GM23338 (cell line): ENCODE results near the gene SH3PXD2B. TPM values are rescaled to one million over a fixed set of nuclear protein-coding genes. Genes with fewer than 3 reads are reported as not detected.
A peak's percentile ranks its signal among the peaks of the same experiment; 100 is the strongest.

Experiments
- ATAC-seq: fragments of 200-7000 bp; cut with Tn5 transposase; 3 replicates; pipeline ENCODE4 v1.9.1; 2020
- DNase-seq: peaks from one replicate; pipeline ENCODE4 v3.0.0-alpha.2; 2015; ENCODE audit warnings: low spot score
- H2AFZ ChIP-seq: fragments of 200-600 bp; sonication (generic); 2 replicates; pipeline ENCODE4 v1.8.0; 2016; ENCODE audit warnings: antibody characterized with exemption, mild to moderate bottlenecking, moderate library complexity
- H3F3A ChIP-seq: fragments of 200-600 bp; sonication (generic); replicated peaks from 2 replicates; pipeline ENCODE4 v1.8.0; 2017; ENCODE audit warnings: antibody characterized with exemption, mixed run types, low read depth
- H3K27ac ChIP-seq: fragments of 200-600 bp; sonication (generic); 2 replicates; pipeline ENCODE4 v1.6.1; 2016; ENCODE audit warnings: low read depth
- H3K27me3 ChIP-seq: fragments of 200-600 bp; sonication (generic); 2 replicates; pipeline ENCODE4 v1.8.0; 2016; ENCODE audit warnings: mild to moderate bottlenecking, mixed run types, moderate library complexity; ENCODE audit not compliant: insufficient read depth
- H3K36me3 ChIP-seq: fragments of 200-600 bp; sonication (generic); 2 replicates; pipeline ENCODE4 v1.8.0; 2016; ENCODE audit warnings: mild to moderate bottlenecking; ENCODE audit not compliant: insufficient read depth
- H3K4me1 ChIP-seq: fragments of 200-600 bp; sonication (generic); 2 replicates; pipeline ENCODE4 v1.8.0; 2016; ENCODE audit warnings: mild to moderate bottlenecking, moderate library complexity; ENCODE audit not compliant: insufficient read depth
- H3K4me2 ChIP-seq: fragments of 200-600 bp; sonication (generic); 2 replicates; pipeline ENCODE4 v1.7.1; 2017; ENCODE audit warnings: mixed run types
- H3K4me3 ChIP-seq: fragments of 200-600 bp; sonication (generic); 2 replicates; pipeline ENCODE4 v1.6.1; 2016; ENCODE audit warnings: mixed run types
- H3K79me2 ChIP-seq: fragments of 200-600 bp; sonication (generic); replicated peaks from 2 replicates; pipeline ENCODE4 v1.8.0; 2017; ENCODE audit warnings: mild to moderate bottlenecking; ENCODE audit not compliant: insufficient read depth
- H3K9me2 ChIP-seq: fragments of 200-600 bp; sonication (generic); 2 replicates; pipeline ENCODE4 v1.8.0; 2017; ENCODE audit not compliant: insufficient read depth
- H4K20me1 ChIP-seq: fragments of 200-600 bp; sonication (generic); replicated peaks from 2 replicates; pipeline ENCODE4 v1.8.0; 2017; ENCODE audit warnings: mild to moderate bottlenecking; ENCODE audit not compliant: insufficient read depth
- H3K27ac Mint-ChIP-seq: 2 replicates; pipeline ENCODE4 v1.8.0; 2020; ENCODE audit warnings: inconsistent platforms, mild to moderate bottlenecking, moderate library complexity, mixed read lengths
- H3K27me3 Mint-ChIP-seq: 3 replicates; pipeline ENCODE4 v1.8.0; 2022; ENCODE audit warnings: low read depth, mild to moderate bottlenecking, moderate library complexity, mixed read lengths, inconsistent platforms; ENCODE audit not compliant: insufficient read depth, poor library complexity
- H3K36me3 Mint-ChIP-seq: 3 replicates; pipeline ENCODE4 v1.8.0; 2021; ENCODE audit warnings: low read depth, mild to moderate bottlenecking, inconsistent platforms, moderate library complexity, mixed read lengths
- H3K4me1 Mint-ChIP-seq: 3 replicates; pipeline ENCODE4 v1.8.0; 2020; ENCODE audit warnings: mild to moderate bottlenecking, inconsistent platforms, mixed read lengths
- H3K4me3 Mint-ChIP-seq: 3 replicates; pipeline ENCODE4 v1.8.0; 2021; ENCODE audit warnings: moderate library complexity, mild to moderate bottlenecking, inconsistent platforms, mixed read lengths
- H3K9me3 Mint-ChIP-seq: 3 replicates; pipeline ENCODE4 v1.8.0; 2020; ENCODE audit warnings: moderate library complexity, mild to moderate bottlenecking, inconsistent platforms, mixed read lengths
- CREB1 ChIP-seq: fragments of 250-450 bp; sonication (Bioruptor Pico); IDR thresholded peaks from 2 replicates; pipeline ENCODE4 v1.5.0; 2020; ENCODE audit warnings: low read depth, mild to moderate bottlenecking, moderate library complexity
- EZH2phosphoT487 ChIP-seq: fragments of 200-600 bp; sonication (generic); IDR thresholded peaks from one replicate; pipeline ENCODE4 v1.8.1; 2018; ENCODE audit warnings: antibody characterized with exemption; ENCODE audit not compliant: unreplicated experiment
- JUNB ChIP-seq: IDR thresholded peaks from one replicate; pipeline ENCODE4 v1.6.1; 2016; ENCODE audit warnings: antibody characterized with exemption; ENCODE audit not compliant: unreplicated experiment
- NANOG ChIP-seq: IDR thresholded peaks from 2 replicates; pipeline ENCODE4 v1.6.1; 2016; ENCODE audit warnings: antibody characterized with exemption, borderline replicate concordance
- POLR2AphosphoS5 ChIP-seq: IDR thresholded peaks from 2 replicates; pipeline ENCODE4 v1.6.1; 2016; ENCODE audit warnings: antibody characterized with exemption, low read depth
- STAT1 ChIP-seq: IDR thresholded peaks from one replicate; pipeline ENCODE4 v1.6.1; 2016; ENCODE audit warnings: antibody characterized with exemption; ENCODE audit not compliant: unreplicated experiment
- ZNF331 ChIP-seq: fragments of 250-450 bp; sonication (Bioruptor Pico); IDR thresholded peaks from 2 replicates; pipeline ENCODE4 v1.5.0; 2020; ENCODE audit warnings: low read depth, mild to moderate bottlenecking, moderate library complexity
- polyA plus RNA-seq: library from polyadenylated mRNA; unstranded; fragments of >200 nt; fragmentation: Nextera tagmentation; extraction: Ambion mirVana; gene quantifications from 2 replicates; pipeline ENCODE4 v1.2.1, GENCODE V29; 2016
- total RNA-seq: library from RNA; depleted of rRNA; stranded (reverse); fragments of >200 nt; shearing (Covaris generic); gene quantifications from 2 replicates; pipeline ENCODE4 v1.2.3, GENCODE V29; 2014
- TF ChIP-seq, protein P1 (sequence below): fragments of 250-450 bp; sonication (Bioruptor Pico); IDR thresholded peaks from 2 replicates; pipeline ENCODE4 v1.5.0; 2020; ENCODE audit warnings: mild to moderate bottlenecking, moderate library complexity
- TF ChIP-seq, protein P2 (sequence below), 2 experiments: fragments of 200-600 bp in 1 of 2; sonication (generic) in 1 of 2; conservative IDR thresholded peaks; 2 replicates each; pipeline versions ENCODE4 v1.5.1 to v1.6.1; 2016 to 2017; ENCODE audit warnings: antibody characterized with exemption in 2 of 2, low read depth in 2 of 2, mild to moderate bottlenecking in 2 of 2, moderate library complexity in 1 of 2
- TF ChIP-seq, protein P3 (sequence below): IDR thresholded peaks from 2 replicates; pipeline ENCODE4 v1.6.1; 2016; ENCODE audit warnings: antibody characterized with exemption

Gene SH3PXD2B
- total and polyA plus RNA-seq, 2 experiments from 2014 or later, result 40.2 to 52.5 TPM

DNA sequence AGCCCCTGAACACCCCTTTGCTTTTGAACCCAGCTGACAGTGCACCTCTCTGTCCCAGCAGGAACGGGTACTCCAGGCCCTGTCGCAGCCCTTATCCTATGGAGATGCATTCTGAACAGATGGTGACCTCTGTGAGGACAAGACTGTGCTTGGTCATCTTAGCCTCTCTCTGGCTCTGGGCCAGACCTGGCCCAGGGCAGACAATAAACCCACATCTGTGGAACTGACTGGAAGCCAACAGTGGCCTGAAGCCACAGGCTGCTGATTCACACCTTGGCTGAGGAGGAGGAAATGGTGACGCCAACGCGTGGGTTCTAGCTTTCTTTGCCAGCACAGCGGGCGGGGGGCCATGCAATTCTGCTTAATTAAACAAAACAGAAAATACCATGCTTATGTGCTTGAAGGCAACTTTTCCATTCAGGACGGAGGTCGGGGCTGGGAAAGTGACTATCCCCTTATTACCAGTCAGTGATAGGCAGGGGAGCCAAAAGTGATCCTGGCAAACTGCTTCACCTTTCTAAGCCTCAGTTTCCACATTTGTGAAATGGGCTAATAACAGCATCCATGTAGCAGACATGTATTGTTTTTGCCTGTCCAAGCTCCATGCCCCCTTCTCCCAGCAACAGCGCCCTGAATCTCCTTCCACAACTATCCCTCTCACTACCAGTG, 10.8 kb downstream of the SH3PXD2B start:
- peaks cover 65% of the 10 kb centered on the region for H4K20me1 ChIP-seq
- H3K79me2 ChIP-seq, result peaks cover 81% of the 10 kb centered on the region
- Mint-ChIP-seq H3K27ac (peak overlapping the region; percentile 55), H3K4me3 (no peak overlapping the region), H3K36me3 (no peaks in the 10 kb centered on the region), H3K4me1 (peaks cover 24% of the 10 kb centered on the region), H3K27me3 (peaks cover 5% of the 10 kb centered on the region), H3K9me3 (no peaks in the 10 kb centered on the region)
- no peak overlapping the region for H3K4me2 ChIP-seq
- ATAC-seq (no peak), DNase-seq (no peak)
- no peaks in the 10 kb centered on the region for H3K36me3 ChIP-seq
- H3K27ac ChIP-seq, result no peak overlapping the region
- no peaks in the 10 kb centered on the region for H3K27me3 ChIP-seq
- peaks cover 13% of the 10 kb centered on the region for H3K4me1 ChIP-seq
- no peaks in the 10 kb centered on the region for H3F3A ChIP-seq
- no peak overlapping the region for H2AFZ ChIP-seq
- no peaks in the 10 kb centered on the region for H3K9me2 ChIP-seq
- no peak overlapping the region for H3K4me3 ChIP-seq
- TF ChIP-seq EZH2phosphoT487, result no peak
- no peak for TF ChIP-seq STAT1
- TF ChIP-seq, protein P1, sequence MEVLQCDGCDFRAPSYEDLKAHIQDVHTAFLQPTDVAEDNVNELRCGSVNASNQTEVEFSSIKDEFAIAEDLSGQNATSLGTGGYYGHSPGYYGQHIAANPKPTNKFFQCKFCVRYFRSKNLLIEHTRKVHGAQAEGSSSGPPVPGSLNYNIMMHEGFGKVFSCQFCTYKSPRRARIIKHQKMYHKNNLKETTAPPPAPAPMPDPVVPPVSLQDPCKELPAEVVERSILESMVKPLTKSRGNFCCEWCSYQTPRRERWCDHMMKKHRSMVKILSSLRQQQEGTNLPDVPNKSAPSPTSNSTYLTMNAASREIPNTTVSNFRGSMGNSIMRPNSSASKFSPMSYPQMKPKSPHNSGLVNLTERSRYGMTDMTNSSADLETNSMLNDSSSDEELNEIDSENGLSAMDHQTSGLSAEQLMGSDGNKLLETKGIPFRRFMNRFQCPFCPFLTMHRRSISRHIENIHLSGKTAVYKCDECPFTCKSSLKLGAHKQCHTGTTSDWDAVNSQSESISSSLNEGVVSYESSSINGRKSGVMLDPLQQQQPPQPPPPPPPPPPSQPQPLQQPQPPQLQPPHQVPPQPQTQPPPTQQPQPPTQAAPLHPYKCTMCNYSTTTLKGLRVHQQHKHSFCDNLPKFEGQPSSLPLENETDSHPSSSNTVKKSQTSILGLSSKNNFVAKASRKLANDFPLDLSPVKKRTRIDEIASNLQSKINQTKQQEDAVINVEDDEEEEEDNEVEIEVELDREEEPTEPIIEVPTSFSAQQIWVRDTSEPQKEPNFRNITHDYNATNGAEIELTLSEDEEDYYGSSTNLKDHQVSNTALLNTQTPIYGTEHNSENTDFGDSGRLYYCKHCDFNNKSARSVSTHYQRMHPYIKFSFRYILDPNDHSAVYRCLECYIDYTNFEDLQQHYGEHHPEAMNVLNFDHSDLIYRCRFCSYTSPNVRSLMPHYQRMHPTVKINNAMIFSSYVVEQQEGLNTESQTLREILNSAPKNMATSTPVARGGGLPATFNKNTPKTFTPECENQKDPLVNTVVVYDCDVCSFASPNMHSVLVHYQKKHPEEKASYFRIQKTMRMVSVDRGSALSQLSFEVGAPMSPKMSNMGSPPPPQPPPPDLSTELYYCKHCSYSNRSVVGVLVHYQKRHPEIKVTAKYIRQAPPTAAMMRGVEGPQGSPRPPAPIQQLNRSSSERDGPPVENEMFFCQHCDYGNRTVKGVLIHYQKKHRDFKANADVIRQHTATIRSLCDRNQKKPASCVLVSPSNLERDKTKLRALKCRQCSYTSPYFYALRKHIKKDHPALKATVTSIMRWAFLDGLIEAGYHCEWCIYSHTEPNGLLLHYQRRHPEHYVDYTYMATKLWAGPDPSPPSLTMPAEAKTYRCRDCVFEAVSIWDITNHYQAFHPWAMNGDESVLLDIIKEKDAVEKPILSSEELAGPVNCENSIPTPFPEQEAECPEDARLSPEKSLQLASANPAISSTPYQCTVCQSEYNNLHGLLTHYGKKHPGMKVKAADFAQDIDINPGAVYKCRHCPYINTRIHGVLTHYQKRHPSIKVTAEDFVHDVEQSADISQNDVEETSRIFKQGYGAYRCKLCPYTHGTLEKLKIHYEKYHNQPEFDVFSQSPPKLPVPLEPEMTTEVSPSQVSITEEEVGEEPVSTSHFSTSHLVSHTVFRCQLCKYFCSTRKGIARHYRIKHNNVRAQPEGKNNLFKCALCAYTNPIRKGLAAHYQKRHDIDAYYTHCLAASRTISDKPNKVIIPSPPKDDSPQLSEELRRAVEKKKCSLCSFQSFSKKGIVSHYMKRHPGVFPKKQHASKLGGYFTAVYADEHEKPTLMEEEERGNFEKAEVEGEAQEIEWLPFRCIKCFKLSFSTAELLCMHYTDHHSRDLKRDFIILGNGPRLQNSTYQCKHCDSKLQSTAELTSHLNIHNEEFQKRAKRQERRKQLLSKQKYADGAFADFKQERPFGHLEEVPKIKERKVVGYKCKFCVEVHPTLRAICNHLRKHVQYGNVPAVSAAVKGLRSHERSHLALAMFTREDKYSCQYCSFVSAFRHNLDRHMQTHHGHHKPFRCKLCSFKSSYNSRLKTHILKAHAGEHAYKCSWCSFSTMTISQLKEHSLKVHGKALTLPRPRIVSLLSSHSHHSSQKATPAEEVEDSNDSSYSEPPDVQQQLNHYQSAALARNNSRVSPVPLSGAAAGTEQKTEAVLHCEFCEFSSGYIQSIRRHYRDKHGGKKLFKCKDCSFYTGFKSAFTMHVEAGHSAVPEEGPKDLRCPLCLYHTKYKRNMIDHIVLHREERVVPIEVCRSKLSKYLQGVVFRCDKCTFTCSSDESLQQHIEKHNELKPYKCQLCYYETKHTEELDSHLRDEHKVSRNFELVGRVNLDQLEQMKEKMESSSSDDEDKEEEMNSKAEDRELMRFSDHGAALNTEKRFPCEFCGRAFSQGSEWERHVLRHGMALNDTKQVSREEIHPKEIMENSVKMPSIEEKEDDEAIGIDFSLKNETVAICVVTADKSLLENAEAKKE (CRISPR knock-in tag), result no peak
- TF ChIP-seq, protein P2, sequence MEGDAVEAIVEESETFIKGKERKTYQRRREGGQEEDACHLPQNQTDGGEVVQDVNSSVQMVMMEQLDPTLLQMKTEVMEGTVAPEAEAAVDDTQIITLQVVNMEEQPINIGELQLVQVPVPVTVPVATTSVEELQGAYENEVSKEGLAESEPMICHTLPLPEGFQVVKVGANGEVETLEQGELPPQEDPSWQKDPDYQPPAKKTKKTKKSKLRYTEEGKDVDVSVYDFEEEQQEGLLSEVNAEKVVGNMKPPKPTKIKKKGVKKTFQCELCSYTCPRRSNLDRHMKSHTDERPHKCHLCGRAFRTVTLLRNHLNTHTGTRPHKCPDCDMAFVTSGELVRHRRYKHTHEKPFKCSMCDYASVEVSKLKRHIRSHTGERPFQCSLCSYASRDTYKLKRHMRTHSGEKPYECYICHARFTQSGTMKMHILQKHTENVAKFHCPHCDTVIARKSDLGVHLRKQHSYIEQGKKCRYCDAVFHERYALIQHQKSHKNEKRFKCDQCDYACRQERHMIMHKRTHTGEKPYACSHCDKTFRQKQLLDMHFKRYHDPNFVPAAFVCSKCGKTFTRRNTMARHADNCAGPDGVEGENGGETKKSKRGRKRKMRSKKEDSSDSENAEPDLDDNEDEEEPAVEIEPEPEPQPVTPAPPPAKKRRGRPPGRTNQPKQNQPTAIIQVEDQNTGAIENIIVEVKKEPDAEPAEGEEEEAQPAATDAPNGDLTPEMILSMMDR (conservative IDR thresholded peaks at IDR 0.05; ENCODE audit: low read depth in 2 of 2), result no peak
- TF ChIP-seq, protein P3, sequence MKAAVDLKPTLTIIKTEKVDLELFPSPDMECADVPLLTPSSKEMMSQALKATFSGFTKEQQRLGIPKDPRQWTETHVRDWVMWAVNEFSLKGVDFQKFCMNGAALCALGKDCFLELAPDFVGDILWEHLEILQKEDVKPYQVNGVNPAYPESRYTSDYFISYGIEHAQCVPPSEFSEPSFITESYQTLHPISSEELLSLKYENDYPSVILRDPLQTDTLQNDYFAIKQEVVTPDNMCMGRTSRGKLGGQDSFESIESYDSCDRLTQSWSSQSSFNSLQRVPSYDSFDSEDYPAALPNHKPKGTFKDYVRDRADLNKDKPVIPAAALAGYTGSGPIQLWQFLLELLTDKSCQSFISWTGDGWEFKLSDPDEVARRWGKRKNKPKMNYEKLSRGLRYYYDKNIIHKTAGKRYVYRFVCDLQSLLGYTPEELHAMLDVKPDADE, result no peak
- TF ChIP-seq JUNB, result no peak
- TF ChIP-seq POLR2AphosphoS5, result no peak
- TF ChIP-seq CREB1 (CRISPR knock-in tag), result no peak
- TF ChIP-seq ZNF331 (CRISPR knock-in tag), result no peak
- TF ChIP-seq NANOG, result no peak
